Measurements from ENCODE around the gene TARM1. TPM values are rescaled to one million over a fixed set of nuclear protein-coding genes. Genes with fewer than 3 reads are reported as not detected.

The TARM1 gene
- polyA plus RNA-seq (2012; ENCODE audit: insufficient read depth, insufficient read length, low read depth) = not detected

GRCh38 chr19:54081032-54081431, at the start of gene TARM1:
TSS of gene TARM1 (minus strand) at chr19:54081365. CDS start at chr19:54081340, 25 bp downstream.
- H3K4me1 ChIP-seq = no peaks in the 10 kb centered on the region
- H3K36me3 ChIP-seq = no peaks in the 10 kb centered on the region
- no peak for DNase-seq
- no peak within 1 kb of the TSS for H3K4me3 ChIP-seq (ENCODE audit: low read depth, low read length)
- TF ChIP-seq CTCF (IDR thresholded peaks at IDR 0.05; ENCODE audit: low read depth, low read length) = no peak
- H3K27me3 ChIP-seq = no peaks in the 10 kb centered on the region
- peaks cover 3% of the 10 kb centered on the region for H3K9me3 ChIP-seq

- TF ChIP-seq CTCF (IDR thresholded peaks at IDR 0.05; ENCODE audit: low read depth, low read length) = no peak
- no peak for DNase-seq
- Histone ChIP-seq H3K4me1 (no peaks in the 10 kb centered on the region), H3K9me3 (no peaks in the 10 kb centered on the region), H3K4me3 (ENCODE audit: low read depth, low read length) (no peak overlapping the region), H3K36me3 (peaks cover 48% of the 10 kb centered on the region), H3K27me3 (no peaks in the 10 kb centered on the region)
Measured at GRCh38 chr19:54129617-54129996, 48.4 kb upstream of the TARM1 start.

GRCh38 chr19:54128796-54129616, 47.8 kb upstream of the TARM1 start:
- Histone ChIP-seq H3K27me3 (no peaks in the 10 kb centered on the region), H3K36me3 (peaks cover 54% of the 10 kb centered on the region), H3K9me3 (no peaks in the 10 kb centered on the region), H3K4me3 (ENCODE audit: low read depth, low read length) (no peak overlapping the region), H3K4me1 (no peaks in the 10 kb centered on the region)
- no peak for DNase-seq
- no peak for TF ChIP-seq CTCF (IDR thresholded peaks at IDR 0.05; ENCODE audit: low read depth, low read length)

GRCh38 chr19:54128441-54128725, 47.2 kb upstream of the TARM1 start:
- TF ChIP-seq CTCF (IDR thresholded peaks at IDR 0.05; ENCODE audit: low read depth, low read length) = no peak
- H3K4me3 ChIP-seq (ENCODE audit: low read depth, low read length) = no peak overlapping the region
- DNase-seq = no peak
- H3K27me3 ChIP-seq = no peaks in the 10 kb centered on the region
- H3K4me1 ChIP-seq = no peaks in the 10 kb centered on the region
- peaks cover 61% of the 10 kb centered on the region for H3K36me3 ChIP-seq
- no peaks in the 10 kb centered on the region for H3K9me3 ChIP-seq

GRCh38 chr19:54127688-54128440, 46.7 kb upstream of the TARM1 start:
- Histone ChIP-seq H3K36me3 (peaks cover 66% of the 10 kb centered on the region), H3K4me3 (ENCODE audit: low read depth, low read length) (no peak overlapping the region), H3K27me3 (no peaks in the 10 kb centered on the region), H3K9me3 (no peaks in the 10 kb centered on the region), H3K4me1 (no peaks in the 10 kb centered on the region)
- no peak for TF ChIP-seq CTCF (IDR thresholded peaks at IDR 0.05; ENCODE audit: low read depth, low read length)
- no peak for DNase-seq

GRCh38 chr19:54125713-54126112, 44.5 kb upstream of the TARM1 start:
- Histone ChIP-seq H3K4me1 (no peaks in the 10 kb centered on the region), H3K36me3 (peaks cover 67% of the 10 kb centered on the region), H3K27me3 (no peaks in the 10 kb centered on the region), H3K9me3 (no peaks in the 10 kb centered on the region), H3K4me3 (ENCODE audit: low read depth, low read length) (no peak overlapping the region)
- no peak for DNase-seq
- no peak for TF ChIP-seq CTCF (IDR thresholded peaks at IDR 0.05; ENCODE audit: low read depth, low read length)
